GM04503 (cell line): ENCODE data around the gene PXMP2.

Experiments
- DNase-seq: peaks from one replicate; pipeline ENCODE4 v3.0.0-alpha.2; 2012; ENCODE audit warnings: low read depth

PXMP2 gene

GRCh38 chr12:132723015-132723763 is 35.8 kb downstream of the PXMP2 start:
- DNase-seq, result no peak

DNA sequence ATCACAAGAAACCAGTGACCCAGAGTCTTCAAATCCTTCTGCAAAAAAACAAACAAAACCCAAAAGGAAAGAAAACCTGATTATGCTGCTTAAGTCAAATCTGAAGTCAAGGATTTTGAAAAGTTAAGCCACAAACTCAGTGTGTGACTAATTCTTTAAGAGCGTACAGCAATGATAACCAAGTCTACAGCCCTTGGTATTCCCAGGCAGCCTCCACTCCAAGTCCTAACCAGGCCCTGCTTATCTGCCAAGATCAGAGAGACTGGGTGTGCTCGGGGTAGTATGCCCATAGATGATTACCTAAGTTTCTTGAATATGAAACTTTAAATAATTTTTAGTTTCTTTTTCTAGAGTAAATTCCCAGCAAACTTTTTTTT is 36.4 kb downstream of the PXMP2 start:
- DNase-seq, result no peak

DNA sequence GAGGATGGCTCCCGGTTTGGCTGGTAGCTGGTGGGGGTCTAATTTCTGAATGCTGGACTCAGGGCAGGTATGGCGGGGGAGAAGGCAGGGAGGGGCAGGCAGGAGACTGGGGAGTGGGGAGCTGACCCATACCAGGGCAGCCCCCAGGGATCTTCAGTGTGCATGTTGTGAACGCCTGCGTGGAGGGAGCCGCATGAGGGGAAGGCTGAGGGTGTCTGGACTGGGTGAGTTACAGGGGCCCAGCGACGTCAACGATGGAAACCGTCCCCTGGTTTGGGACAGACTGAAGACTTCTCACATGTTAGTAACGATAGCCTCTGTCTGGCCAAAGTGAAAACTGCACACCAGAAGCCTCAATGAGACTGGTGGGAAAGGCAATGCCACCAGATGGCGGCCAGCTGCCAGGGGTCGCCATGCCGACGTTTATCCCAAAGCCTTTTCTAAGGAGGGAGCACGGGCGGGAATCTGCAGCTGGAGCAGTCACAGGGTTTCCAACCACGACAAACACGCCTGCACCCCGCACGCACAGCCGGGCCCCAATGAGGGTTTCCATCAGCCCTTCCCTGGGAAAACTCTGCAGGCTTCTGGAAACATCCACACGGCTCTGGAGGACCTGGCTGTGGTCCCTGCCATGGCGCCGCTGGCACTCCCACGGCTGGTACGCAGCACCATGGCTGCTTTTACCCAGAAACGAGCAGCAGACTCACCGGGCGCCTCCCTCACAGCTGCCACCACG is 37.3 kb downstream of the PXMP2 start:
- DNase-seq, result no peak

DNA sequence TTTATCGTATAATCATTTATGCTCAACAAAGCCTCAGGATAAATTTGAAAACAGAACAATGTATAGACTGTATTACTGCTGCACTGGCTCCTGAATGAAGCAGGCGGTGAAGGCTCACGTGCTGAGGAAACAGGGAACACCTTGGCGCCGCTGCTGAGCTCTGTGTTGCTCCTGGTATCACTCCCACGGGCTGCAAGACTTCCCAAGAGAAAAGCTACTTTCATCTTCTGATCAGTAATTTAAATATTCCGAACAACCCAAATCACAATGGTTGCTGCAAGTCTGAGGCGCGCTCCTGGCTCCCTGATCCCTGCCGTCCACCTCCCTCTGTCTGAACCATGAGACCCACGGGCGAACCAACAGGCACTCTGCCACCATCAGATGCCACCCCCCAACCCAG is 39.0 kb downstream of the PXMP2 start:
- DNase-seq, result no peak

GRCh38 chr12:132727091-132727794 is 39.9 kb downstream of the PXMP2 start:
- no peak for DNase-seq

DNA sequence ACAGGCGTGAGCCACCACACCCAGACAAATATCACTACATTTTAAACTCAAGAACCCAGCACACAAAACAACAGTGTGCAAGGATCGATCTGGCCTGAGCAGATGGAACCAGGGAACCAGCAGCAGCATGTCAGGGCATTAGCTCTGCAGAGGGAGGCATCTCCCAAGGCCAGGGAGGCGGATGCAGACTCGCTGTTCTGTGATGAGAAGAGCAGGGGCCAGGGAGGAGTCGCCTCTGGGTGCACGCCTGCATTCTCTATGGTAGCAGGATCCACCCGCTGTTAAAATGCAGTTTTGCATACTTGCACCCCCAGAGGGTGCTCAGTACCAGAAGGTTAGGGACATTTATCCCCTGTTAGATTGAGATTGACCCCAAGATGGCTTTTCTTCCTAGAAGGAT is 41.1 kb downstream of the PXMP2 start:
- no peak for DNase-seq

DNA sequence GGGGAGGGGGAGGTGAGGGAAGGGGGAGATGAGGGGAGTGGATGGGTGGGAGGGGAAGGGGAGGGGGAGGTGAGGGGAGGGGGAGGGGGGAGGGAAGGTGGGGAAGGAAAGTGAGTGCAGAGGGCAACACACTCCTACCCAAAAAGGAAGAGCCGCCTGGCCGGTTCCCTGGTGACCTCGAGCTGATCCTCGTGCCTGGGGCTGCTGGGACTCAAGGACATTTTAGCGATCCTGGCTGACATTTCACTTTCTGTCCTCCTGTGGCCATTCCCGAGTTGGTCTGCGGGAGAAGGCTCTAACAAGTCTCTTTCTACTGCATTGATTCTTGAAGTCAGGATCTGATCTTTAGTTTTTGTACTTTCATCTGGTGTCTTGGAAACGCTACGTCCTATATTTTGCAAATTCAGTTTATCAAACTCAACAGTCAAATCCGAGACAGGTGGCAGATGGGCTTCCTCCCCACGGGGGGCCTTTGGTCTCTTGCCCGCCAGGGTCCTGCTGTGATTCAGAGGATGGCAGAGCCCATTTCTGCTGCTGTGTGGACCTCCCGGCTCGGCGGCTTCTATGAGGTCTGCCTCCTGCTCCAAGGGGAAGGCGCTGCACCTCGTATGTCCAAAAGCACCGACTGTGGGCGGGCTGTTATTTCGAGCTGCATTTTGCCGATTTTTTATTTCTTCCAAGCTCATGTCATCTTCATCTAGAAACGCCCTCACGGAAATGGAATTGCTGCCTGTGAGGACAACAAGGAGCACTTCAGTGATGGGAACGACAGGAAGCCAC is 42.3 kb downstream of the PXMP2 start:
- DNase-seq, result no peak

GRCh38 chr12:132730353-132730752 is 43.0 kb downstream of the PXMP2 start:
- DNase-seq, result no peak

DNA sequence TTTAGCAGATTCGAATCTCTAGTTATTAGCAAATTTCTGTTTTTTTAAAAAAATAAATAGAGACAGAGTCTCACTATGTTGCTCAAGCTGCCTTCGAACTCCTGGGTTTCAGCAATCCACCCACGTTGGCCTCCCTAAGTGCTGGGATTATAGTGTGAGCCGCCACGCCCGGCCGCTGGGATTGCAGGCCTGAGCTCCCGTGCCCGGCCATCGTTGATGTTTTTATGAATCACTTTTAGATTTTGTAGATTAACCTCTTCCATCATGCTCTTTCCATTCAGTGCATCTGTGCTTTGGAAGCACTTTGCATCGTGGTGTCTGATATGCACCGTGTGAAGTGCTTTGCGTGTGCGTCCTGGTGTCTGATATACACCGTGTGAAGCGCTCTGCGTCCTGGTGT is 44.2 kb downstream of the PXMP2 start:
- no peak for DNase-seq

- no peak for DNase-seq
Measured at GRCh38 chr12:132734206-132734605, 46.8 kb downstream of the PXMP2 start.

DNA sequence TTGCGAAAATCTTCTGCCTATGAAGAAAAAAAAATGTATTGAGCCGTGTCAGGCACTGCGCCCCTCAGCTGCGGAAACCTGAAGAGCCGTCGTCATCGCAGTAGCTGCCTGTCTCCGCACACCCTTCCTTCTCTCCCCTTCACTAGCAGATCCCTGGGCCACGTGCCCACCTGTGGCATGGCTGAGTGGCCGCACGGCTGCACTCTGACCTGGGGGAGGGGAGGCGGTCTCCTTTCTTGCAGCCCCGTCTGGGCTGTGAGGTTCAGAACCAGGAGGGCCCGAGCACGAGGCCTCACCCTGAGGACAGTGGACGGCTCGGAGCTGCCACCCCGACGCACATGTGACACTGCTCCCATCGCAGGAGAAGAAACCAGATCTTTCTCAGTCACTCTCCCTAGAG is 48.1 kb downstream of the PXMP2 start:
- no peak for DNase-seq

GRCh38 chr12:132736378-132736777 is 49.0 kb downstream of the PXMP2 start:
- DNase-seq, result no peak

DNA sequence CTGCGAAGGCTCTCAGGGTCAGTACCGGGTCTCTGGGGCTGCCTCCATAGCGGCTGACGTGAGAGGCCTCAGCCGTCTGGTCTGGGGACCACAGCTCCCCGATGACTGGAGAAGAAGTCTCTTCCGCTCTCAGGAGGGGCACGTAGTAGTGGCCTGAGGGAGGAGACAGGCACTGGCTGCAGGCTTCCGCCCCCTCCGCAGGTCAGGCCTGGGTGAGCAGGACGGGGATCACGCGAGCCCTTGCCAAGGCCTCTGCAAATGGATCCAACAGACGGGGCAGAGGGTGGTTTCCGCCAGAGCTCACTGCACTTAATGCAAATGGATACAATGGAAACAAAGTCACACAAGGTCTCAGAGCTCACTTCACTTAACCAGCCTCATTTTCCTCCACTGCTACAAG is 49.5 kb downstream of the PXMP2 start:
- no peak for DNase-seq

DNA sequence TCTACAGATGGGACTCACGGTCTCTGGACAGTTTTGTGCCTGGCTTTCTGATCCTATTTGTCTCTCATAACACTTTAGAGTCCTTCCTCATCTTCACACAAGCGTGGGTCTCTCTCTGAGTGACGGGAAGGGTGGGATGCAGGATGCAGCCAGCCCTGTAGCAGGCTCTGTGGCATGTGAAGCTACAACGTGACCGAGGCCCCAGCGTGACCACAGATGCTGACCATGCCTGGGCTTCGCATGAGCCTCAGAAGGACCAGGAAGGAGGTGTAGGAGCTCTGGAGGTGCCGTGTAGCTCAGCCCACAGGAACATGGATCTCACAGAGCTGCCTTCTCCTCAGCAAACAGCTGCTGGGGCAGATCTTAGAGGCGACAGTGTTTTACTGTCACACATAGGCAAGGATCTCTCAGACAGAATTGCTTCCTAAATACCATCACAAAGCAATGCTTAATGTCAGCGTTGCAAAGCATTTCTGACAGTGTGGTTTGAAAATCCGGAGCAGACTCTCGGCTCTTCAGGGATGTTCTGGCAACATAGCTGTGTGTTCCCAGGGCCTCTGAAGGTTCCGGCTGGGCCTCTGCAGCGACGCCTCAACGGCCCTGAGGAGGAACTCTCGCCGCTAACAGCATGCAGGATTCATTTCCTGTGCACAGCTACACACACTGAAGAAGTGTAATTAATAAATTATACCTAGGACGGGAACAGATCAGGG is 52.4 kb downstream of the PXMP2 start:
- no peak for DNase-seq

DNA sequence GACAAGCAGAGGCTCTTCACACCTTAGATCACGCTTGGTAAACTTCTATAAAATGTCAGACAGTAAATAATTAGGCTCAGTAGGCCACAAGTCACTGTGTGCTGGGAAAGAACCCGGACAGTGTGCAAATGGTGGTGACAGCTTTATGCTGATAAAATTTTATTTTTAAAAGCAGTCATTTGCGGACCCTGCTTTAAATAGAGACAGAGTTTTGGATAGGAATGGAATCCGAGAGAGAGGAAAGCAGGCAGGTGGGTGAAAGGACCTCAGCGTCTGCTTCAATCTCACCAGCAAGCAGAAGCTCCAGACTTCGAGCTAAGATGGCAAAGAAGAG is 52.9 kb downstream of the PXMP2 start:
- no peak for DNase-seq

DNA sequence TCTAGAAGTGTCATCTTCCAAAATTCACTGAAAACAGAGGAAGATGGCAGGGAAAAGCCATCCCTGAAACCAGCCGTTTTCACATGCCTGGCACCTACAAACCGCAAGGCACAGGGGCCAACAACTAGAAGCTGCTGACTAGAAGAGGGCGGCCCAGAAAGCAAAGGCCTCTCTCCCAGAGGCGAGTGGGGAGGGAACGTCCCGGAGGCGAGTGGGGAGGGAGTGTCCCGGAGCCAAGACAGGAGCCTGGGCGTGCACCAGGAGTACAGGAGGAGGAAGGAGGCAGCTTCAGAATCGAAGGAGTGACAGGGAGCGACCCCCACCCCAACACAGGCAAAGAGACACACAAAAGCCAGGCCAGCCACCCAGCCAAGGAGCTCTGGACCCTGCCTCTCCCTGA is 53.3 kb downstream of the PXMP2 start:
- no peak for DNase-seq

GRCh38 chr12:132741620-132742019 is 54.2 kb downstream of the PXMP2 start:
- DNase-seq, result no peak

- DNase-seq, result no peak
Measured at GRCh38 chr12:132743831-132744230, 56.4 kb downstream of the PXMP2 start.

- DNase-seq, result no peak
Measured at GRCh38 chr12:132746613-132747012, 59.2 kb downstream of the PXMP2 start.

GRCh38 chr12:132747395-132747794 is 60.0 kb downstream of the PXMP2 start:
- DNase-seq, result no peak

GRCh38 chr12:132747896-132748295 is 60.5 kb downstream of the PXMP2 start:
- no peak for DNase-seq

DNA sequence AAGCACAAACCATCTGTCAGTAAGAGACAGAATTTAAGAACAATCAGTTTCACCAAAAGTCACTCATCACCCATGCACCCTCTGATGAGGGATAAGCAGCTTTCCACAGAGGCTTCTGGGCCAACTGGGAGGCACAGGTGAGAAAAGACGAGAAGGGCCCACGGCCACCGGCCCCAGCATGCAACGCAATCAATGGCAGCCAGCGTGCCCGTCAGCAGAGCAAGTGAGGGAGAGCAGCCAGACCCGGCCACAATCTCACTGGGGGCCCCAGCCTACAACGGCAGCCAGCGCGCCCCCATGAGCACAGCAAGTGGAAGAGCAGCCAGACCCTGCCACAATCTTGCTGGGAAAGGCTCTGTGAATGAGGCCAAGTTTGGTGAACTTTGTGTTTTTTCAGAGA is 60.9 kb downstream of the PXMP2 start:
- DNase-seq, result no peak
